H1 (cell line): Measurements from ENCODE around the gene MRPL17. TPM values are rescaled to one million over a fixed set of nuclear protein-coding genes. Genes with fewer than 3 reads are reported as not detected.
"Not testable (repeated sequence)": the region's sequence is repeated elsewhere in the genome, so short reads cannot be mapped to it uniquely, and the experiment has no call there.

Experiments
- CTCF ChIA-PET: fragments of 300-600 bp; sonication (Branson Sonifier 250); formaldehyde crosslinking; loops from one replicate; lab custom pipeline; 2021; ENCODE audit not compliant: partially characterized antibody; lab: Charles Lee
- POLR2A ChIA-PET: fragments of 300-600 bp; sonication (Branson Sonifier 250); formaldehyde crosslinking; loops from one replicate; lab custom pipeline; 2021; ENCODE audit warnings: inconsistent platforms; ENCODE audit not compliant: partially characterized antibody; lab: Charles Lee
- DNase-seq, 2 experiments: peaks; one replicate each; pipeline versions ENCODE4 v3.0.0 to v3.0.0-alpha.2; 2010 to 2022; ENCODE audit warnings: low spot score in 2 of 2, low read depth in 1 of 2, mixed read lengths in 1 of 2
- FAIRE-seq: peaks from 2 replicates; lab custom pipeline; 2011; peaks lifted over from hg19 to GRCh38; lab: Jason Lieb, UNC
- H2AFZ ChIP-seq: 2 replicates; pipeline ENCODE4 v1.8.1; 2012; ENCODE audit warnings: low read length, inconsistent platforms
- H2AK5ac ChIP-seq: 2 replicates; pipeline ENCODE4 v1.6.1; 2013; ENCODE audit warnings: low read depth, low read length
- H2BK120ac ChIP-seq: replicated peaks from 2 replicates; pipeline ENCODE3; 2013; ENCODE audit warnings: low read depth, low read length, inconsistent platforms
- H2BK12ac ChIP-seq: 2 replicates; pipeline ENCODE4 v1.6.1; 2013; ENCODE audit warnings: low read depth, low read length
- H2BK15ac ChIP-seq: 2 replicates; pipeline ENCODE4 v1.6.1; 2013; ENCODE audit warnings: low read length
- H2BK20ac ChIP-seq: 2 replicates; pipeline ENCODE4 v1.6.1; 2013; ENCODE audit warnings: low read length
- H2BK5ac ChIP-seq: 2 replicates; pipeline ENCODE4 v1.6.1; 2013; ENCODE audit warnings: low read depth, low read length
- H3K14ac ChIP-seq: 2 replicates; pipeline ENCODE4 v1.6.1; 2013; ENCODE audit warnings: inconsistent platforms; ENCODE audit not compliant: insufficient read length
- H3K18ac ChIP-seq: 2 replicates; pipeline ENCODE4 v1.6.1; 2013; ENCODE audit warnings: low read length; ENCODE audit errors: extremely low read depth
- H3K23ac ChIP-seq: 2 replicates; pipeline ENCODE4 v1.6.1; 2013; ENCODE audit warnings: inconsistent platforms; ENCODE audit not compliant: insufficient read length
- H3K23me2 ChIP-seq: 2 replicates; pipeline ENCODE4 v1.6.1; 2013; ENCODE audit warnings: low read depth, low read length
- H3K27ac ChIP-seq: 2 replicates; pipeline ENCODE4 v1.6.1; 2011; ENCODE audit warnings: low read depth, low read length, inconsistent platforms
- H3K27me3 ChIP-seq, 4 experiments: replicated peaks in 1 of 4; 1 replicate in 1 of 4; 2 replicates in 3 of 4; pipeline versions ENCODE4 v1.6.1 to v1.8.1; 2011 to 2013; ENCODE audit warnings: low read length in 3 of 4, mild to moderate bottlenecking in 3 of 4, inconsistent platforms in 2 of 4, mixed read lengths in 2 of 4, moderate library complexity in 1 of 4; ENCODE audit not compliant: control insufficient read depth in 3 of 4, insufficient read depth in 3 of 4; ENCODE audit errors: extremely low read depth in 1 of 4
- H3K36me3 ChIP-seq, 4 experiments: 2 replicates each; pipeline versions ENCODE4 v1.6.1 to v1.8.1; 2011 to 2013; ENCODE audit warnings: mild to moderate bottlenecking in 4 of 4, low read length in 3 of 4, moderate library complexity in 2 of 4, control low read depth in 1 of 4, inconsistent platforms in 1 of 4; ENCODE audit not compliant: insufficient read depth in 4 of 4, control insufficient read depth in 2 of 4
- H3K4ac ChIP-seq: replicated peaks from 2 replicates; pipeline ENCODE3; 2013; ENCODE audit warnings: low read length, low read depth, mixed read lengths, inconsistent platforms; ENCODE audit not compliant: insufficient read length
- H3K4me1 ChIP-seq, 4 experiments: replicated peaks in 1 of 4; 1 replicate in 1 of 4; 2 replicates in 3 of 4; pipeline versions ENCODE4 v1.6.1 to v1.8.1; 2011 to 2013; ENCODE audit warnings: low read length in 3 of 4, inconsistent platforms in 2 of 4, mixed read lengths in 1 of 4; ENCODE audit not compliant: insufficient read depth in 4 of 4, control insufficient read depth in 3 of 4
- H3K4me2 ChIP-seq, 2 experiments: 2 replicates each; pipeline versions ENCODE4 v1.6.1 to v1.8.1; 2011 to 2013; ENCODE audit warnings: low read depth in 2 of 2, low read length in 2 of 2, control low read depth in 1 of 2, inconsistent platforms in 1 of 2, mild to moderate bottlenecking in 1 of 2; ENCODE audit not compliant: insufficient read depth in 1 of 2
- H3K4me3 ChIP-seq, 4 experiments: fragments of 200-600, 300-600 bp in 1 of 4; sonication (generic), shearing (Covaris generic), sonication (Bioruptor Twin) in 1 of 4; 2 replicates each; pipeline versions ENCODE4 v1.5.1 to v1.8.1; 2011 to 2016; ENCODE audit warnings: low read length in 4 of 4, low read depth in 3 of 4, control low read depth in 2 of 4, inconsistent platforms in 2 of 4, mild to moderate bottlenecking in 2 of 4, mixed read lengths in 1 of 4, moderate library complexity in 1 of 4; ENCODE audit not compliant: insufficient read depth in 2 of 4; ENCODE audit errors: extremely low read depth in 1 of 4
- H3K56ac ChIP-seq: replicated peaks from 2 replicates; pipeline ENCODE3; 2013; ENCODE audit warnings: low read depth, mild to moderate bottlenecking, mixed read lengths, low read length, inconsistent platforms; ENCODE audit not compliant: insufficient read length
- H3K79me1 ChIP-seq: 2 replicates; pipeline ENCODE4 v1.6.1; 2013; ENCODE audit warnings: low read depth, low read length, control low read depth
- H3K79me2 ChIP-seq, 2 experiments: 2 replicates each; pipeline versions ENCODE4 v1.6.1 to v1.8.1; 2012 to 2013; ENCODE audit warnings: low read length in 2 of 2, mild to moderate bottlenecking in 2 of 2, inconsistent platforms in 1 of 2; ENCODE audit not compliant: insufficient read depth in 2 of 2, control insufficient read depth in 1 of 2
- H3K9ac ChIP-seq, 4 experiments: replicated peaks in 1 of 4; 1 replicate in 1 of 4; 2 replicates in 3 of 4; pipeline versions ENCODE4 v1.6.1 to v1.8.1; 2011 to 2013; ENCODE audit warnings: low read depth in 3 of 4, low read length in 3 of 4, control low read depth in 2 of 4, mild to moderate bottlenecking in 2 of 4, moderate library complexity in 2 of 4, inconsistent platforms in 1 of 4; ENCODE audit errors: extremely low read depth in 1 of 4
- H3K9me3 ChIP-seq, 2 experiments: 2 replicates each; pipeline versions ENCODE4 v1.6.1 to v1.8.1; 2012 to 2013; ENCODE audit warnings: mild to moderate bottlenecking in 2 of 2, moderate library complexity in 2 of 2, control low read depth in 1 of 2, inconsistent platforms in 1 of 2, low read depth in 1 of 2, low read length in 1 of 2, mixed read lengths in 1 of 2; ENCODE audit not compliant: insufficient read depth in 2 of 2
- H4K20me1 ChIP-seq, 2 experiments: replicated peaks in 1 of 2; 2 replicates each; pipeline versions ENCODE3 to v1.8.1; 2011 to 2013; ENCODE audit warnings: inconsistent platforms in 2 of 2, low read length in 2 of 2, mild to moderate bottlenecking in 1 of 2; ENCODE audit not compliant: insufficient read depth in 2 of 2, control insufficient read depth in 1 of 2
- H4K5ac ChIP-seq: 2 replicates; pipeline ENCODE4 v1.6.1; 2013; ENCODE audit warnings: low read length, low read depth, mixed read lengths, inconsistent platforms; ENCODE audit not compliant: insufficient read length
- H4K8ac ChIP-seq: 2 replicates; pipeline ENCODE4 v1.8.0; 2013; ENCODE audit warnings: mild to moderate bottlenecking, moderate library complexity, low read length, inconsistent platforms; ENCODE audit not compliant: insufficient read depth; ENCODE audit errors: extremely low read depth
- H4K91ac ChIP-seq: replicated peaks from 2 replicates; pipeline ENCODE3; 2013; ENCODE audit warnings: low read length, mixed read lengths, inconsistent platforms; ENCODE audit not compliant: insufficient read length
- WGBS, 2 experiments: shearing (Covaris generic) in 1 of 2; methylation state at CpG; one replicate each; pipeline versions ENCODE4 v1.1.6 to v1.1.7; 2013 to 2015; ENCODE audit warnings: low lambda C conversion rate in 2 of 2, mixed read lengths in 2 of 2, inconsistent platforms in 1 of 2, low coverage in 1 of 2, missing lambda C conversion rate in 1 of 2; ENCODE audit not compliant: insufficient replicate concordance in 2 of 2, insufficient coverage in 1 of 2, insufficient read length in 1 of 2; ENCODE audit errors: extremely low coverage in 1 of 2, missing lambda C conversion rate in 1 of 2; 5-methylcytosine and 5-hydroxymethylcytosine counted together
- polyA plus RNA-seq, 7 experiments: library from polyadenylated mRNA; depleted of rRNA in 3 of 7; stranded (reverse) in 5 of 7; unstranded in 2 of 7; fragments of >200 nt in 5 of 7; fragments of 200-250 nt in 2 of 7; gene quantifications; 1 replicate in 5 of 7; 2 replicates in 1 of 7; 4 replicates in 1 of 7; pipeline versions ENCODE4 v1.2.1 to v1.2.3, GENCODE V29; 2011 to 2013; ENCODE audit warnings: missing spikeins in 2 of 7, mixed read lengths in 2 of 7
- total RNA-seq: library from RNA; stranded (reverse); fragmentation: NEBNext Ultra II Directional; extraction: Animal tissue kit (Norgen Biotek cat#: 25700); gene quantifications from 2 replicates; pipeline ENCODE4 v1.2.1, GENCODE V29; 2021

MRPL17 gene
- total and polyA plus RNA-seq, 2 of the 8 experiments (the other 6 are each of a cell fraction or from before 2014, with no cell fraction given) = 55.7 to 70.5 TPM

DNA sequence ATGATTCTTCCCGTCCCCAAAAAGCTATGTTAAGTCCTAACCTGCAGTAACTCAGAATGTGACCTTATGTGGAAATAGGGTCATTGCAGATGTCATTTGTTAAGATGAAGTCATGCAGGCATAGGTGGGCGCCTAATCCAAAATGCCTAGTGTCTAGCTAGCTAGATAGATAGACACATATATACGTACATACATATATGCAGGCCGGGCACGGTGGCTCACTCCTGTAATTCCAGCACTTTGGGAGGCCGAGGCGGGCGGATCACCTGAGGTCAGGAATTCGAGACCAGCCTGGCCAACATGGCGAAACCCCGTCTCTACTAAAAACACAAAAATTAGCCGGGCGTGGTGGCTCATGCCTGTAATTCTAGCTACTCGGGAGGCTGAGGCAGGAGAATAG is 928 bp upstream of the MRPL17 start:
- not testable (repeated sequence) for H4K20me1 ChIP-seq, FAIRE-seq

More for the DNA sequence above, 928 bp upstream of the MRPL17 start:
- not testable (repeated sequence) for DNase-seq, H3K4me1 ChIP-seq, H3K56ac ChIP-seq, H3K14ac ChIP-seq, H3K9ac ChIP-seq, H4K8ac ChIP-seq, H3K27ac ChIP-seq, H3K9me3 ChIP-seq, H3K23me2 ChIP-seq, H2BK120ac ChIP-seq, H2BK20ac ChIP-seq, H2AK5ac ChIP-seq, H2AFZ ChIP-seq, H3K23ac ChIP-seq, H2BK12ac ChIP-seq, H2BK15ac ChIP-seq, H2BK5ac ChIP-seq, H3K4ac ChIP-seq, H3K79me1 ChIP-seq, H4K91ac ChIP-seq, H3K27me3 ChIP-seq, H3K18ac ChIP-seq
- ChIA-PET POLR2A (interaction anchor here (0.6 to 1.9 kb wide), 6 partner anchors 10 to 364 kb away, joined by 3 to 13 read pairs (median 3); partner anchors contain the start of genes CAVIN3, TAF10 and TPP1), CTCF (interaction anchor here (0.8 to 5.3 kb wide), 15 partner anchors 9 to 305 kb away, joined by 3 to 22 read pairs (median 4); no protein-coding TSS in a partner anchor)
- Histone ChIP-seq H3K4me3 (peak overlapping the region in 1 of 4 experiments; percentile 98; a peak in 2 of 8 replicates), H3K36me3 (peaks cover 9 to 21% (median 14%) of the 10 kb centered on the region in 4 experiments; a peak in 7 of 8 replicates), H3K79me2 (peaks cover 0 to 21% of the 10 kb centered on the region in 2 experiments; a peak in 3 of 4 replicates), H3K4me2 (peak overlapping the region; percentile 76 to 95; a peak in 3 of 4 replicates), H4K5ac (peak overlapping the region; percentile 32)
- WGBS, 2 experiments = 93% methylated on average over 12 of the region's 14 CpGs; no CpG with 5 or more reads in 1 of the 2 experiments
